ENCODE measurements around the gene PRUNE2.

Gene PRUNE2

DNA sequence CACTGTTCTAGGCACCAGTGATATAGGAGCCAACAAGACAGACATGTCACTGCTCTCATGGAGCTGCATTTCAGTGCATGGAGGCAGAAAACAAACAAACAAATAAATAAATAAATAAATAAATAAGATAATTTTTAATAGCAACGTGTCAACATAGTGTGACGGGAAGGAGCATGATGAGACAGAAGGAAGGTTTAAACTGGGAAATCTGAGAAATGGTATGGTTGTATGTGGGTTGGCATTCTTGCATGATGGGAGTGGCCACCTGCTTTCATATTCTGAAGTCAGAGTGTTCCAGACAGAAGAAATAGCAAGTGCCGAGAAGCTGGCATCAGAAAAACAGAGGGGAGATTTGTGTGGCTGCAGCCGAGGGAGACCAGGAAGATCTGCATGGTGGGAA, 141.8 kb downstream of the PRUNE2 start, which contains the start of gene PCA3:
PCA3 (plus strand) TSS at position 301 of the 400 bp plus-strand sequence.
- no peak within 1 kb of the TSS for H3K4me3 ChIP-seq (ENCODE audit: low read depth, low read length)
- TF ChIP-seq, protein P1, sequence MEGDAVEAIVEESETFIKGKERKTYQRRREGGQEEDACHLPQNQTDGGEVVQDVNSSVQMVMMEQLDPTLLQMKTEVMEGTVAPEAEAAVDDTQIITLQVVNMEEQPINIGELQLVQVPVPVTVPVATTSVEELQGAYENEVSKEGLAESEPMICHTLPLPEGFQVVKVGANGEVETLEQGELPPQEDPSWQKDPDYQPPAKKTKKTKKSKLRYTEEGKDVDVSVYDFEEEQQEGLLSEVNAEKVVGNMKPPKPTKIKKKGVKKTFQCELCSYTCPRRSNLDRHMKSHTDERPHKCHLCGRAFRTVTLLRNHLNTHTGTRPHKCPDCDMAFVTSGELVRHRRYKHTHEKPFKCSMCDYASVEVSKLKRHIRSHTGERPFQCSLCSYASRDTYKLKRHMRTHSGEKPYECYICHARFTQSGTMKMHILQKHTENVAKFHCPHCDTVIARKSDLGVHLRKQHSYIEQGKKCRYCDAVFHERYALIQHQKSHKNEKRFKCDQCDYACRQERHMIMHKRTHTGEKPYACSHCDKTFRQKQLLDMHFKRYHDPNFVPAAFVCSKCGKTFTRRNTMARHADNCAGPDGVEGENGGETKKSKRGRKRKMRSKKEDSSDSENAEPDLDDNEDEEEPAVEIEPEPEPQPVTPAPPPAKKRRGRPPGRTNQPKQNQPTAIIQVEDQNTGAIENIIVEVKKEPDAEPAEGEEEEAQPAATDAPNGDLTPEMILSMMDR (IDR thresholded peaks at IDR 0.05; ENCODE audit: low read depth, low read length, missing control alignments): no peak
- DNase-seq (ENCODE audit: low read depth): no peak
- in situ Hi-C loops (cut with HindIII; ENCODE audit: low sequenced_read_pairs): no loop called here

DNA sequence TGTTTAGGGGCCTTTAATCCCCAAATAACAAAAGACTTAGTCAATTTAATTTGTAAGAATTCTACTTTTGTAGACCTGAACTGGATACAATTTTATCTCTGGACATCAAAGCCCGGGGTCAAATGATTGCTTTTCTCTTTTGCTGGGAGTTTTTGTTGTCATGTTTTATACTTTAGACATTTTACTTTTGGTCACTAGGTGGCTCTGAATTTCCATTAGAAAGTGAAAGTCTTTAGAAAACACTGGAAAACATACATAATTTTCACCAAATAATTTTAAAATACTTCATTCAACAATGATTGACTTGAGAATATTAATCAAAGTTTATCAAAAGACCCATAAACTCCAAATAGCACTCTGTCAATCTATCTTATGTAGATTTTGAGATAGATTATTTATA, 144.5 kb downstream of the PRUNE2 start:
- H3K4me3 ChIP-seq (ENCODE audit: low read depth, low read length): no peak overlapping the region
- TF ChIP-seq, protein P1 (IDR thresholded peaks at IDR 0.05; ENCODE audit: low read depth, low read length, missing control alignments): peak; percentile 16
- in situ Hi-C loops (cut with HindIII; ENCODE audit: low sequenced_read_pairs): no loop called here
- no peak for DNase-seq (ENCODE audit: low read depth)

DNA sequence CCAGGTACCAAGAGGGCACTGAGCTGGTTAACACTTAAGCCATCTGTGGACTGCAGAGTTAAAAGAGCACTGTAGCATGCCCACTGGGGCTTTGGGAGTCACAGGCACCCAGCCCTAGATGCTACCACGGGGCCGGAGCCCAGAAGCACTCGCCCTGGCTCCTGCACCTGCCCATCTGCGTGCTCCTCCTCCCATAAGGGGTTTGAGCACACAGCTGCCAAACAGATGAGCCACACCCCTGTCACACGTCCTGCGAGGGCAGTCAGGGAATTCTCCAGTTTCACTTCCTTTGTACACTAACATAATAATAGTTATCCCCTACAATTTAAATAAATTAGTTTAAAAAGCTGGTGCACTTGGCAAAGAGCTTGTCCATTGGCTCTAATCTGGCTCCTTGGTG, 146.2 kb downstream of the PRUNE2 start:
- DNase-seq (ENCODE audit: low read depth): no peak
- in situ Hi-C loops (cut with HindIII; ENCODE audit: low sequenced_read_pairs): no loop called here
- TF ChIP-seq, protein P1 (IDR thresholded peaks at IDR 0.05; ENCODE audit: low read depth, low read length, missing control alignments): no peak
- H3K4me3 ChIP-seq (ENCODE audit: low read depth, low read length): no peak overlapping the region

- no peak for DNase-seq (ENCODE audit: low read depth)
- H3K4me3 ChIP-seq (ENCODE audit: low read depth, low read length): no peak overlapping the region
- TF ChIP-seq, protein P1 (IDR thresholded peaks at IDR 0.05; ENCODE audit: low read depth, low read length, missing control alignments): no peak
- in situ Hi-C loops (cut with HindIII; ENCODE audit: low sequenced_read_pairs): no loop called here
Observed at GRCh38 chr9:76758476-76758875, 147.4 kb downstream of the PRUNE2 start.

- H3K4me3 ChIP-seq (ENCODE audit: low read depth, low read length): no peak overlapping the region
- TF ChIP-seq, protein P1 (IDR thresholded peaks at IDR 0.05; ENCODE audit: low read depth, low read length, missing control alignments): no peak
- no peak for DNase-seq (ENCODE audit: low read depth)
- in situ Hi-C loops (cut with HindIII; ENCODE audit: low sequenced_read_pairs): no loop called here
Observed at GRCh38 chr9:76756941-76757673, 148.8 kb downstream of the PRUNE2 start.

DNA sequence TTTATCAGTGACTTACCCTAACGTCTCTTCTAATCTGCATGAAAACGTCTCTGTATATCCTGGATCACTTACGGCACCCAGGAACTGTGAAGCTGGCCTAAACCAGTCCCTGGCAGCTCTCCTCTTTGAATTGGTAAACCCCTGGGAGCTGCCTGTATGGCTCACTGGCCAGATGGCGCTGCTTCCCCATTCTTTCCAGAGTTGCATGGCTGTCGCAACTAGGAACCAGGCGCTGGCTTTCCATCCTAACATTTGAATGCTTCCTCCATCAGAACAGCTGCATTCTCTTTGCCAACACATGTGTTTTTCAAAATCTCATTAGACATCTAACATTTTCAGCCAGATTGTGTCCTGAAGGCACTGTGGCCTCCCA, 149.7 kb downstream of the PRUNE2 start:
- DNase-seq (ENCODE audit: low read depth): no peak
- in situ Hi-C loops (cut with HindIII; ENCODE audit: low sequenced_read_pairs): no loop called here
- H3K4me3 ChIP-seq (ENCODE audit: low read depth, low read length): no peak overlapping the region
- TF ChIP-seq, protein P1 (IDR thresholded peaks at IDR 0.05; ENCODE audit: low read depth, low read length, missing control alignments): peak; percentile 42

All from astrocyte of the cerebellum (primary cell).